IPS-NIHi7 (cell line): Measurements from ENCODE around the gene SNX4.
A peak's percentile ranks its signal among the peaks of the same experiment; 100 is the strongest.
"Not testable (repeated sequence)": the region's sequence is repeated elsewhere in the genome, so short reads cannot be mapped to it uniquely, and the experiment has no call there.

Source experiments
- DNase-seq: peaks from one replicate; pipeline ENCODE4 v3.0.0; 2012; ENCODE audit warnings: mixed read lengths; ENCODE audit errors: extremely low spot score

SNX4 gene

DNA sequence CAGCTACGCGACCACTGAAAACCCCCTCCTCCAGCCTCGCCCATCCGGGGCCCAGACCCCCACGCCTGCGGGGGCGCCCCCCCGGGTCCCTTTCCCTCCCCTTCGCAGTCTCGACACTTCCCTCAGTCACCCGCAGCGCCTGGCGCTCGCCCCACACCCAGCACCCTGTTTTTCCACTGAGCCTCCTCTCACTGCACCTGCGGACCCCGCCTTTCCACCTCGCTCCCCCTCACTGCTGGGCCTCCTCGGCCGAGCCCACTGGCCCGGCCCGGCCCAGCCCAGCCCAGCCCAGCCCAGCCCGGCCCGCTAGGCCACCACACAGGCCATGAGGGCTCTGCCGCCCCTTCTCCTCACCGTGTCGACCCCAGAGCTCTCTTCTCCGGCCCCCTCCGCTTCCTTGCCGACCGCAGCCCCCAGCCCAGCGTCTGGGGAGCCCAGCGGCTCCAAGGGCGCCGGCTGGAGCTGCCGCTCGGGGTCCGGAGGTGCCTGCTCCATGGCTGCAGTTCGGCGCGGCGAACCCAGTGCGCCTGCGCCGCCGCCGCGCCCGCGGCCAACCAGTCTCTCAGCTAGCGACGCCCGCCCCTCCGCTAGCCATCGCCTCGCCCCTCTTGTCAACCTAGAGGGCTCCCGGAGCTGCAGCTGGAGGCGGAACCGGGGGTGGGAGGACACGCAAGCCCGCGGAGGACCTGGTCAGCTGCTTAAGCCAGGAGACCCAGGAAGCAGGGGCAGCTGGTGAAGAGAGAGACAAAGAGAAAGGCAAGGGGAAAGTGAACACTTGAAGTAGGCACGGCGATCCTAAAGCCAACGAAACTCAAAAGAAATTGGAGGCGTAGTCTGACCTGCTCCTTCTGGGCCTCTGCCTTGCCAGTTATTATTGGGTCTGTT lies at the start of gene SNX4:
Gene SNX4, minus strand, starts transcription at position 525 of the 885 bp plus-strand sequence. Its CDS starts 30 bp downstream, at position 495.
- DNase-seq, result peak; percentile 96

GRCh38 chr3:125556314-125556713 lies 36.3 kb upstream of the SNX4 start:
- peak; percentile 11 for DNase-seq

GRCh38 chr3:125552401-125552800 lies 32.4 kb upstream of the SNX4 start:
- DNase-seq, result no peak

- DNase-seq, result no peak
These were observed 8.9 kb upstream of the SNX4 start for GRCh38 chr3:125528920-125529319.

DNA sequence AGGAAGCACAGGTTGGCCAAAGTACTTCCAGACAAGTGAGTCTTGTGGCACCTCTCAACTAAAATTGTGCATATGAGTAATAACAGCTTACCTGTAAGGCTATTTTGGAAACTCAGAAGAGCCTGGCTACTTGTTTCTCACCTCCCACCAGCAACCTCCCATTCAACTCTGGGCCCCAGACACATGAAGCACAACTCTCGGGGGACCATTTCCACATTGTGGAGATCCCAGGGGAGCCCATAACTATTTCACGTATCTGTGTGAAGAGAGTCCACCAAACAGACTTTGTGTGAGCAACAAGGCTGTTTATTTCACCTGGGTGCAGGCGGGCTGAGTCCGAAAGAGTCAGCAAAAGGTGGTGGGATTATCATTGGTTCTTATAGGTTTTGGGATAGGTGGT lies 5.2 kb upstream of the SNX4 start:
- no peak for DNase-seq

DNA sequence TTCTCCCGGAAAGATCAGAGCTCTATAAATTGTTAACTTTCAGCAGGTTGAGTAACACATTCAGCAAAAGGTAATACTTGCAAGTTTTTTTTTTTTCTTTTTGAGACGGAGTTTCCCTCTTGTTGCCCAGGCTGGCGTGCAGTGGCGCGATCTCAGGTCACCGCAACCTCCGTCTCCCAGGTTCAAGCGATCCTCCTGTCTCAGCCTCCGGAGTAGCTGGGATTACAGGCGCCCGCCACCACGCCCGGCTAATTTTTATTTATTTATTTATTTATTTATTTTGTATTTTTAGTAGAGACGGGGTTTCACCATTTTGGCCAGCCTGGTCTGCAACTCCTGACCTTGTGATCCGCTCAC lies 539 bp upstream of the SNX4 start:
- DNase-seq, result not testable (repeated sequence)

DNA sequence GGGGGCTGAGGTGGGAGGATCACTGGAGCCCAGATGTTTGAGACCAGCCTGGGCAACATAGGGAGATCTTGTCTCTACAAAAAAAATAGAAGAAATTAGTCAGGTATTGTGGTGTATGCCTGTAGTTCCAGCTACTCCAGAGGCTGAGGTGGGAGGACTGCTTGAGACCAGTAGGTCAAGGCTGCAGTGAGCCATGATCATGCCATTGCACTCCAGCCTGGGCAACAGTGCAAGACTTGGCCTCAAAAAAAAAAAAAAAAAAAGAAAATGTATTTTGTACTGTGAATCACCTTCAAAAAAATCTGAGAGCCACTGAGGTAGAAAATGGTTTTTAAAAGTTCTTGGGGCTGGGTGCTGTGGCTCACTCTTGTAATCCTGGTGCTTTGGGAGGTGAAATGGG lies 4.6 kb downstream of the SNX4 start:
- DNase-seq, result no peak

DNA sequence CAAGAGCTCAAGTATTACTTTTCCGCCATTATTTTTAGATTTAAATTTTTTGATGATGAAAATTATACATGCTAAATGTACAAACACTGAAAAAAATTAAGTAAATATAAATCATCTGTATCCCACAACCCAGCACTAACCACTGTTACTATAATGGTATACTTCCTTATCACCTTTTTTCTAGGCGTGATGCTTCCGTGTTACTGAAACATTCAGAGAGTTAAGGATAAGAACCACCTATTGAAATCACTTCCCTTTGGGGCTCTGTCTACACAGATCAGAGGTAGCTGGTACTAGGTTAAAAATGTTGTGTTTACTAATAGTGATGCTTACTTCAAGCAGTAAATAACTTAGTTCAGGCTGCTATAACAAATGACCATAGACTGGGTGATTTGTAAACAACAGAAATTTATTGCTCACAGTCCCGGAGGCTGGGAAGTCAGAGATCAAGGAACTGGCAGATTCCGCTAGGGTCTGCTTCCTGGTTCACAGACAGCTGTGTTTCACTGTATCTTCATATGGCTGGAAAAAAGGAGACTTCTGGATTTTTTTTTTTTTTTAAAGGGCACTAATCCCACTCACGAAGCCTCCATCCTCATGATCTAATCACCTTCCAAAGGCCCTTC lies 6.4 kb downstream of the SNX4 start:
- DNase-seq, result no peak

DNA sequence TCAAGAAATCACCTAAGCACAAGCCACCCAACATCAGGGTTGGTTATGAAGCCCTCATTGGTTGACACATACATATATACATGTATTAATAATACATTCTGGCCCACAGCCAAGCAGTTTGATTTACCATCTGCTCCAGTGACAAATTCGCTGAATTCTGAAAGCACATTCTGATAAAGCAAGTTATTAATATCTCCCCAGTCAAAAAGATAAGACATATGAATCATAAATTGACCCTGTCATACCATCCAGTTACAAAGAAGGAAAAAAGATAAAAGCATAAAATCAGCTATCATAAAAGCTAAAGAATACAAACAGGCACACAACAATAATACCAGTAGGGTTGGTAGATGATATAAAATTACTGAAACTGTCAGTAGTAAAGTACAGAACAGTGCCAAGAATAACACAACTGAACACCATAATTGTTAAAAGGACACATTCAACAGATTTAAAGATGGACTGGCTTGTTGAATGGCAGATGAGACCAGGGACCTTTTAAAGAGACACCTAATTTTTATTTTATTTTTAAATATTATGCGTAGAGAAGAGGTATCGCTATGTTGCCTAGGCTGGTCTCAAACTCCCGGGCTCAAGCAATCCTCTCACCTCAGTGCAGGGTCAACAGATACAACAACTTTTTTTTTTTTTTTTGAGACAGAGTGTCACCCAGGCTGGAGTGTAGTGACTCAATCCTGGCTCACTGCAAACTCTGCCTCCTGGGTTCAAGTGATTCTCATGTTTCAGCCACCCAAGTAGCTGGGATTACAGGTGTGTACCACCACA lies 7.7 kb downstream of the SNX4 start:
- DNase-seq, result no peak

DNA sequence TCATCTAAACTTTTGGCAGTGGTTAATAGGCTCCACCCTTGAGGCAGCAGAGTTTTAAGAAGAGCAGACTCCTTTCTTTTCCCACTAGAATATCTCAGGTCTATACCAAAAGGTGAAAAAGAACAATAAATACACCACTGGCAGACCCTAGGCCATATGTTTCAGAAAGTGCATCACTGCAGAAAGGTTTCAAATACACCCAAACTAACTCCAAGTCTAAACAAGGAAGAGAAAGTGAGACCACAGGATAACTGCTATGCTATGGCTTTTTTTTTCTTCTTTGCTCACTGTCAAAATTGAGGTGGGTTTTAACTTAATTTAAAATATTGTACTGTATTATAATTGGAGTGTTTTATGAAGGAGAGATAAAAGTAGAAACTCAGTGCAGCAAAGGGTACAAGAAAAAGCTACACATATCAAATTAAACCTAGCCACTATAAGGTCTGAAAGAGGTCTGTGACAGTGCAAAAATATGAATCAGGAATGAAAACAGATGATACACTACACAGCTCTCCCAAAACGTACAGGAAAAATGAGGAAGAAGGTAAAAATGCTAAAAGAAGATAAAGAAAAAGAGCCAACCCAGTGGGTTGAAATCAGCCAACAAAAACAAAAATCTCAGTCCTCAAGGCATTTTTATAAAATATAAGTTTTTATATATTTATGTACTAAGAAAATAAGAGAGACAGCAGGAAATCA lies 8.4 kb downstream of the SNX4 start:
- DNase-seq, result no peak

DNA sequence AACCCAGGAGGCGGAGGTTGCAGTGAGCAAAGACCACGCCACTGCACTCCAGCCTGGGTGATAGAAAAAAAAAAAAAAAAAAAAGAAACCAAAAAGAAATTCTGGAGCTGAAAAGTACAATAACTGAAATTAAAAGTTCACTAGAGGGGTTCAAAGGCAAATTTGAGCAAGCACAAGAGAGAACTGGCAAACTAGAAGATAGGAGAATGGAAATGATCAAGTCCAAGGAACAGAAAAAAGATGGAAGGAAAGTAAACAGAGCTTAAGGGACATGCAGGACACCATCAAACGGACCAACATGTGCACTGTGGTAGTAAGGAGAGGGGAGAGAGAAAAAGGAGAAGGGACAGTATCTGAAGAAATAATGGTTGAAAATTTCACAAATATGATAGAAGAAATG lies 12.9 kb downstream of the SNX4 start:
- DNase-seq, result no peak

DNA sequence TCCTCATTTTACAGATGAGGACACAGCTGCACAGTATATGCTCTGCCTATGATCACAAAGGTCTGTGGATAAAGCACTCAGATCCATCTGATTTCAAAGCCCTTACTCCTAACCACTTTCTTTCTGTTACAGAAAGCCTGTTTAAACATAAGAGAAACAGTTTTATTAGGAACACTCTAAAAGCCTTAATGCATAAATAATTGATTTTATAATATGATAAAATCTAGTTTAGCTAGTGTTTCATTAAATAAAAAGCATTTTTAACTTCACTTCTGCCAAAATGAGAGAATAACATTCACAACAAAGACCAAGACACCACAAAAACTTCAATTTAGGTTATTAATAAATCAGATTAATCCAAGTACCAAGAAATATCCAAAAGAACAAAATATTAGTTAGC lies 21.4 kb downstream of the SNX4 start:
- no peak for DNase-seq

DNA sequence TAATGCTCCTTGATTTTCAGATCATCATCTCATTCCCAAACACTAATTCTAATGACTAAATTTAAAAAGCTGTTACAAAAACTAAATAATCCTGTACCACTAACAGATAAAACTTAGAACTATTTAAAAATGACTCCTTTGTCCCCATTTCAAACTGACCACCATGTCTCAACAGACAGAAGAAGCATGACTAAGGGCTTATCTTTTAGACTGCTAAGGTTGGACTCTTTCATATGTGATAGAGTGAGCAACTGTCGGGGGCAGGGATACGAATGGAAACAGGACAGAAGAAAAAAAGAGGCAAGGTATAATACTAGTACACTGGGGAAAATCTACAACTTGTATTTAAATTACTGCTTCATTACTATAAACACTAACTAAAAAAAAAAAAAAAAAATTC lies 23.3 kb downstream of the SNX4 start:
- DNase-seq, result no peak

- DNase-seq, result no peak
These were observed 37.6 kb downstream of the SNX4 start for GRCh38 chr3:125482406-125482805.

DNA sequence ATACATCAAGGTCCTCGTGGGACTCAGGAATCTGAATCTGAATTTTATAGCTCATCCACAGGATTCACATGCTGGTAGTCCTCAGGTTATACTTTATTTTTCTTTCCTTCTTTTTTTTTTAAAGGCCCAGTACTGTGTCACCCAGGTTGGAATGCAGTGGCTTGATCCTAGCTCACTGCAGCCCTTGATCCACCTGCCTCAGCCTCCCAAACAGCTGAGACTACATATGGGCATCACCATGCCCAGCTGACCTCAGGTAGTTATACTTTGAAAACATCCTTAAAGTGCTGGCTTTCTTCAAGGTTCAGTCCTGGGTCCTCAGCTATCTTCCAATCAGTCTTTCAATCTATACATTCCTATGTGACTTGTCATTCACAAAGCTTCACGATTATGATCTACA lies 38.2 kb downstream of the SNX4 start:
- no peak for DNase-seq

DNA sequence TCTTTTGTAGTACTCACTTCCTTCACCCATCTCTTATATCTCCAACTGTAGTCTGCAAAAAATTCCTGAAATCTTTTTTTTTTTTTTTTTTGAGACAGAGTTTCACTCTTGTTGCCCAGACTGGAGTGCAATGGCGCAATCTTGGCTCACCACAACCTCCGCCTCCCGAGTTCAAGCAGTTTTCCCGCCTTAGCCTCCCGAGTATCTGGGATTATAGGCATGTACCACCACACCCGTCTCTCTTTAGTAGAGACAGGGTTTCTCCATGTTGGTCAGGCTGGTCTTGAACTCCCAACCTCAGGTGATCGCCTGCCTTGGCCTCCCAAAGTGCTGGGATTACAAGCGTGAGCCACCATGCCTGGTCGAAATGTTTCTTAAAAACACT lies 38.6 kb downstream of the SNX4 start:
- not testable (repeated sequence) for DNase-seq

- no peak for DNase-seq
These were observed 39.2 kb downstream of the SNX4 start for GRCh38 chr3:125480656-125481374.

DNA sequence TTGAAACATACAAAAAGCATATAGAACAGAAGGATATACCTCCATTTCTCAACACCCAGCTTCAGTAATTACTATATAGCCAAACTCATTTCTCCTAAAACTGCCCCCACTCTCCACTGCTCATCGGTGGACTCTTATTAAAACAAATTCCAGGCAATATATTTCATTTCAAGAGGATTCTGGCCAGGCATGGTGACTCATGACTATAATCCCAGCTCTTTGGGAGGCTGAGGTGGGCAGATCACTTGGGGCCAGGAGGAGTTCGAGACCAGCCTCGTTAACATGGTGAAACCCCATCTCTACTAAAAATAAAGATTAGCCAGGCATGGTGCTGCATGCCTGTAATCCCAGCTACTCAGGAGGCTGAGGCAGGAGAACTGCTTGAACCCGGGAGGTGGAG lies 40.9 kb downstream of the SNX4 start:
- DNase-seq, result no peak

GRCh38 chr3:125478326-125478725 lies 41.7 kb downstream of the SNX4 start:
- no peak for DNase-seq

GRCh38 chr3:125477701-125478100 lies 42.3 kb downstream of the SNX4 start:
- DNase-seq, result no peak

DNA sequence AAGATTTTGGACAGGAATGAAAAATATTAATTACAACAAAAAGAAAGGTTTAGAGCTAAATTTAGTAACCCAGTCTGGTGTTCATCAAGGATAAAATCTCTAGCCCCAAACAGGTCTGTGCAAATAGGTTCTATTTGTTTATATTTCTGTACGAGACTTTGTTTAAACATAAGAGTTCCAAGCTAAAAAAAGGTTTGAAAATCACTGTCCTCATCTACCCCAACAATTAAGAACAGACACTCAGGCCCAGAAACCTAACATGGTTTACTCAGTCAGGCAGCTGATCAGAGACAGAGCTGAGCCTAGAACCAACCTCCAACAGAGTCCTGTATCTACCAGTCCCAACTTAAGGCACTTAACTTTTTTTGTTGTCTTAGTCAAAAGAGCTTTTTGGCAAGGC lies 49.3 kb downstream of the SNX4 start:
- no peak for DNase-seq
